Measurements from ENCODE around the gene DCANP1. TPM values are rescaled to one million over a fixed set of nuclear protein-coding genes. Genes with fewer than 3 reads are reported as not detected.
A peak's percentile ranks its signal among the peaks of the same experiment; 100 is the strongest.
"Not testable (repeated sequence)": the region's sequence is repeated elsewhere in the genome, so short reads cannot be mapped to it uniquely, and the experiment has no call there.

The DCANP1 gene, protein sequence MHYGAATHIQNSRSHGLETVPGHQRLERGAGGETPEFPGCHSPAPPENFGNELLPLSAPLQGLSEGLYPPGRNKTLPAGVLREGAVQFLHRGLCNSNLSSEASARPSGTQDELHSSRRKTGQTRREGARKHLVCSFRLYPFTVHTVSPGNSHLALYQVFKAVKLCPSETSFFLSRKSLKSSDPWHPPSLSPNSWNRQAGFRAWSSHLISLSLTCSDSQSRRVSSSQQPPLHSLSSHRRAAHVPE
- total RNA-seq: not detected in 2 replicates

DNA sequence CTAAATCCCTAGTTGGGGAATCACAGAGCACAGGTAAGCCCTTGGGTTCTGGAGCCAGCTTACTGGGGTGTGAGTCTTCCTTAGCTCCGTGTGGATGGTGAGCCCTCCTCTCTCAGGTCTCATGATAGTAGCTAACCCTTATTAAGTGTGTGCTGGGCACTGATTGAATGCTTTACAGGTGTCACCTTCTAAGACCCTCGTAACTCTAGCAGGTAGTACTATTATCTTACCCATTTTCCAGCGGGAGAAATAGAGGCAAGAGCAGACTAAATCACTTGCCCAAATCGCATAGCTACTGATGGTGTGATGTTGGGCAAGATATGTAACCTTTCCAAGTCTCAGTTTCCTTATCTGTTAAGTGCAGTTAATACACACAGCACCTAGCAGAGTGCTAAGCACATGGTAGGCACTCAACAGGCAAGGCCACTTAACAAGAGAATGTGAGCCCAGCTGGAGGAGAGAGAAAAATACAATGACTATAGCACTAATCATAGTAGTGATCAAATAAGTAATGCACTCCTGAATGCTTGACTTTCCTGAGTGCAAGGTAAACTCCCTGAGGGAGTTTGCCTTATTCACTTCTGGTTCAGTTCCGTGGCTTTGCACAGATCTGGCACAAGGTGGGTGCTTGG is at the start of gene DCANP1:
DCANP1 (minus strand) TSS at position 51 of the 632 bp plus-strand sequence. CDS start 240 bp downstream, outside the sequence.
- no peaks in the 10 kb centered on the region for H3K36me3 Mint-ChIP-seq (ENCODE audit: low read depth)
- intact Hi-C loops (cut with micrococcal nuclease): no loop called here
- H3K4me3 Mint-ChIP-seq: no peak within 1 kb of the TSS
- H3K27me3 Mint-ChIP-seq (ENCODE audit: insufficient read depth): peaks cover 2% of the 10 kb centered on the region
- H3K4me1 Mint-ChIP-seq (ENCODE audit: low read depth): no peaks in the 10 kb centered on the region
- no peak for DNase-seq (ENCODE audit: low spot score)
- H3K27ac Mint-ChIP-seq: no peak within 1 kb of the TSS
- no peaks in the 10 kb centered on the region for H3K9me3 Mint-ChIP-seq

DNA sequence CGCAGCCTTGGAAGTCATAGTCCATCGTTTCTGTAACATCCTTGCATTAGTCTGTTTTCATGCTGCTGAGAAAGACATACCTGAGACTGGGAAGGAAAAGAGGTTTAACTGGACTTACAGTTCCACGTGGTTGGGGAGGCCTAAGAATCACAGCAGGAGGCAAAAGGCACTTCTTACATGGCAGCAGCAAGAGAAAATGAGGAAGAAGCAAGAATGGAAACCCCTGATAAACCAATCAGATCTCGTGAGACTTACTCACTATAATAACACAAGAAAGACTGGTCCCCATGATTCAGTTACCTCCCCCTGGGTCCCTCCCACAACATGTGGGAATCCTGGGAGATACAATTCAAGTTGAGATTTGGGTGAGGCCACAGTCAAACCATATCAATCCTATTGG is 48.4 kb upstream of the DCANP1 start:
- H3K36me3 Mint-ChIP-seq (ENCODE audit: low read depth); H3K4me3 Mint-ChIP-seq; DNase-seq (ENCODE audit: low spot score); H3K27ac Mint-ChIP-seq; H3K9me3 Mint-ChIP-seq; H3K4me1 Mint-ChIP-seq (ENCODE audit: low read depth); intact Hi-C loops (cut with micrococcal nuclease): not testable (repeated sequence)
- peaks cover 42% of the 10 kb centered on the region for H3K27me3 Mint-ChIP-seq (ENCODE audit: insufficient read depth)

DNA sequence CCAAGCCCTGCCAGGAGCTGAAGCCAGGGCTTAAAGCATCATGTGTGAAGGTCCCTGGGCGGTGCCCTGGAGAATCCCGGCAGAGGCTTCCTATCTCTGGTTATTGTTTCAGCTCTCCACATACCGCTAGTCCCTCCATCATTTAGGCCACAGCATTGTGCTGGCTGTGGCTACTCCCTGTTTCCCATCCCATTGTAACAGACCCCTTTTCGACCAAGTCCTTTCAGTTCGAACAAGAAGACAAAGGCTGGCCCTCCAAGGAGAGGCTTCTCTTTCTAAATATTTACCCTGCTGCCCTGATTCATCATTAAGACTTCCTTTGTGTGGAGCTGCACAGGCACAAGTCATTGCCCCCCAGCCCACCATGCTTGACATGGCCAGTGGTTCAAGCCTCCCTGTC is 47.0 kb upstream of the DCANP1 start:
- H3K9me3 Mint-ChIP-seq: no peaks in the 10 kb centered on the region
- no peaks in the 10 kb centered on the region for H3K36me3 Mint-ChIP-seq (ENCODE audit: low read depth)
- H3K4me3 Mint-ChIP-seq: no peak overlapping the region
- no peak overlapping the region for H3K27ac Mint-ChIP-seq
- intact Hi-C loops (cut with micrococcal nuclease): no loop called here
- peaks cover 4% of the 10 kb centered on the region for H3K4me1 Mint-ChIP-seq (ENCODE audit: low read depth)
- no peak for DNase-seq (ENCODE audit: low spot score)
- peaks cover 48% of the 10 kb centered on the region for H3K27me3 Mint-ChIP-seq (ENCODE audit: insufficient read depth)

DNA sequence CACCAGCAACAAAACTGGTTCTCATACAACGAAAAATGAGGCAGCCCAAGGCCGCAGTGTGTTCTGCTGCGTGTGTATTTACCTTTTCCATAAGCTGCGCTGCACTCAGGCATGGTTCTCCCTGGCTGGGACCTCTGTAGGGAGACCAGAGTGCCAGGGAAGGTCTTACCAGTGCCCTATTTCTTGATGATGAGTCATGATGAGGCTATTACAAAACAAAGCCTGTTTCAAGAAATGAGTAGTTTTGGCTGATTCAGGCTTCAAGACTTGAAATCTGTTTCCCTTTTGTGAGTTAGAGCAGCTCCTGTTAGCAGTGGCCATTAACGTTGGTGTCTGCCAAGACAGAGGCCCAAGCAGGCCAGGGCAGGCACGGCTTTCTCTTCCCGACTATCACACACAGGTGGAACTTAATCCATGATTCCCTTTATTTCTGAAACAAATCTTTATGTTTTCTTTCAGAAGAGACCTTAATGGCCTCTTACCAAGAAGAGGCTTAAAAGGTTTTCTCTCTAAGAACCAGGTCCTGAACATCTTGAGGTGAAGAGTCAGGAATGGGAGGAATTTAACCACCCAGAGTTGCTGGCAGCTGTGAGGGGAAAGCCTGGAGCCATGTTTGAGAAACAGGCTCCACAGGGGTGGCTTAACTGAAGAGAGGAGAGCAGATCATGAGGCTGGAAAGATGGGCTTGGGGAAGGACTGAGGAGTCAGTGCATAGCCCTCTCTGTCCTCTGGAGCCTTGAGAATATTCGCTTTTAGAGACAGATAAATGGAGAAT is 46.4 kb upstream of the DCANP1 start:
- Mint-ChIP-seq H3K36me3 (ENCODE audit: low read depth) (no peaks in the 10 kb centered on the region), H3K27me3 (ENCODE audit: insufficient read depth) (peaks cover 54% of the 10 kb centered on the region), H3K4me1 (ENCODE audit: low read depth) (peaks cover 4% of the 10 kb centered on the region), H3K9me3 (no peaks in the 10 kb centered on the region), H3K27ac (no peak overlapping the region), H3K4me3 (no peak overlapping the region)
- DNase-seq (ENCODE audit: low spot score): no peak
- intact Hi-C loops (cut with micrococcal nuclease): no loop called here

DNA sequence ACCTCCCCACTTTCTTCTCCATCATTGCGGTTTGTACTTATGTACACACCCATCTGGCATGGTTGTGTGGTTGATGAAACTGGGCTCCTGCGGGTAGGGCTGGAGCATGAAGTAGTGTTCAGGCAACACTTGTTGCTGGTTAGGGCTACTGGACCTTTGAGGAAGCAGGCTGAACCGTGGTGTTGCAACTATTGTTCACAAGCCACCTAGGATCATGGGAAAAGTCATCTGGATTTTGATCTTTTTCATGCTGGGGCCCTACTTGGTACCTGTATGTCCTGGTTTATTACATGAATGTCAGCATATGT is 45.1 kb upstream of the DCANP1 start:
- Mint-ChIP-seq H3K4me3 (no peak overlapping the region), H3K27ac (no peak overlapping the region), H3K36me3 (ENCODE audit: low read depth) (no peaks in the 10 kb centered on the region), H3K4me1 (ENCODE audit: low read depth) (peaks cover 4% of the 10 kb centered on the region), H3K27me3 (ENCODE audit: insufficient read depth) (peaks cover 66% of the 10 kb centered on the region), H3K9me3 (no peaks in the 10 kb centered on the region)
- intact Hi-C loops (cut with micrococcal nuclease): no loop called here
- DNase-seq (ENCODE audit: low spot score): no peak

DNA sequence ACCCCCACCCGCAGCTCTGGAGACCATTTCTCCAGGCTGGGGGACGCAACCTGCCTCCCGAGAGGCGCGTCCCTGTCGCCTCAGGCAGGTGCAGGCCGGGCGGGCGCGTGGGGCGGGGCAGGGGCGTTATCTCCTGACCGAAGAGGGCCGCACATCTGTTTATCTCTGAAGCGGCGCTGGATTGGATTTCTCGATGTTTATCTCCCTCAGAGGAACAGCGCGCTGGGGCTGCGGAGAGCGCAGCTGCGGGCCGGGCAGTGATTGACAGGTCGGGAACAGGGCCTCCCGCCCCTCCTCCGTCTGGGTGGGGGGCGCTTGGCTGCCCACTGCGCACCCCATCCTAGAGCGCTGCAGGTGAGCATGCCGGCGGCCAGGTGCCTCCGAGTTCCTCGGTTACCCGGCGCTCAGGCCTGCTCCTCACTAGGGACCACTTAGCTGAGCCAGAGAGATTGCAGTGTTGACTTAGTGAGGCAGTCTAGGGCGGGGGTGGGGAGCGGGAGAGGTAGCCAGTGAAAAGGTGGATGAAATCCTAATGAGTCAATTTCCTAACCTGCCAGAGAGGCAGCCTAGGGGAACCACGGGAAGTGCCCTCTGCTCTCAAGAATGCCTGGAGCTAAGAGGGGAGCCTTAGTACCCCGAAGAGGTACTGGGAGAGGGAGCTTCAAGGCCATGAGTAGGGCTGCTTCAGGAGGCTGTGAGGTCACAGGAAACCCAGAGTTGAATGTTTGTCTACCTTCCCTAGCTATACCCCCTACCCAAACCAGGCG is 44.6 kb upstream of the DCANP1 start:
- DNase-seq (ENCODE audit: low spot score): no peak
- no peak overlapping the region for H3K27ac Mint-ChIP-seq
- H3K36me3 Mint-ChIP-seq (ENCODE audit: low read depth): no peaks in the 10 kb centered on the region
- no peak overlapping the region for H3K4me3 Mint-ChIP-seq
- peaks cover 4% of the 10 kb centered on the region for H3K4me1 Mint-ChIP-seq (ENCODE audit: low read depth)
- intact Hi-C loops (cut with micrococcal nuclease): loop anchor here (2.0 kb wide), 2 partner anchors 43 to 53 kb away; partner anchors contain the start of gene NEUROG1
- no peaks in the 10 kb centered on the region for H3K9me3 Mint-ChIP-seq
- H3K27me3 Mint-ChIP-seq (ENCODE audit: insufficient read depth): peaks cover 68% of the 10 kb centered on the region

DNA sequence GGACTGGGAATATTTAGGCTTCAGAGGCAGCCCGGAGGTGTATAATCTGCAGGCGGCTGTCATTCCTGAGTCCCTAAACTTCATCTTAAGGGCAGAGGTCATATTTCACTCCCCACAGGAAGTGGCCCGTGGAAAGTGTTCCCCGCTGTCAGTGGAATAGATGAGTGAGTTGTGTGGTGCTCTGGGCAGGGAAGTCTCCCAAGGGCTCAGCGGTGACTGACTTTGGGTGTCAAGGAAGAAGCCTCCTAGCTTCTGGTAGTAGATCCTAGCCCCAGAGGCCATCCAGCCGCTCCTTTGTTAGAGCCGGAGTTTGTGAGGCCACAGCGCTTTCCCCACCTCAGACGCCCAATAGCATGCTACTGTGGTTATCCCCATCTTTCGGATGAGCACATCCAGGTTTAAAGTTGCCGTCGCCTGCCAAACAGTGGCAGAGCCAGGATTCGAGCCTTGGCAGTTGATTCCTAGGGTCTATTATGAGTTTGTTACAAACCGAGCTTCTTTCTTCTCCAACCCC is 43.9 kb upstream of the DCANP1 start:
- intact Hi-C loops (cut with micrococcal nuclease): loop anchor here (2.0 kb wide), 2 partner anchors 44 to 54 kb away; partner anchors contain the start of gene NEUROG1
- peaks cover 4% of the 10 kb centered on the region for H3K4me1 Mint-ChIP-seq (ENCODE audit: low read depth)
- H3K27me3 Mint-ChIP-seq (ENCODE audit: insufficient read depth): peaks cover 73% of the 10 kb centered on the region
- H3K36me3 Mint-ChIP-seq (ENCODE audit: low read depth): no peaks in the 10 kb centered on the region
- no peak for DNase-seq (ENCODE audit: low spot score)
- no peaks in the 10 kb centered on the region for H3K9me3 Mint-ChIP-seq
- H3K27ac Mint-ChIP-seq: no peak overlapping the region
- H3K4me3 Mint-ChIP-seq: no peak overlapping the region

DNA sequence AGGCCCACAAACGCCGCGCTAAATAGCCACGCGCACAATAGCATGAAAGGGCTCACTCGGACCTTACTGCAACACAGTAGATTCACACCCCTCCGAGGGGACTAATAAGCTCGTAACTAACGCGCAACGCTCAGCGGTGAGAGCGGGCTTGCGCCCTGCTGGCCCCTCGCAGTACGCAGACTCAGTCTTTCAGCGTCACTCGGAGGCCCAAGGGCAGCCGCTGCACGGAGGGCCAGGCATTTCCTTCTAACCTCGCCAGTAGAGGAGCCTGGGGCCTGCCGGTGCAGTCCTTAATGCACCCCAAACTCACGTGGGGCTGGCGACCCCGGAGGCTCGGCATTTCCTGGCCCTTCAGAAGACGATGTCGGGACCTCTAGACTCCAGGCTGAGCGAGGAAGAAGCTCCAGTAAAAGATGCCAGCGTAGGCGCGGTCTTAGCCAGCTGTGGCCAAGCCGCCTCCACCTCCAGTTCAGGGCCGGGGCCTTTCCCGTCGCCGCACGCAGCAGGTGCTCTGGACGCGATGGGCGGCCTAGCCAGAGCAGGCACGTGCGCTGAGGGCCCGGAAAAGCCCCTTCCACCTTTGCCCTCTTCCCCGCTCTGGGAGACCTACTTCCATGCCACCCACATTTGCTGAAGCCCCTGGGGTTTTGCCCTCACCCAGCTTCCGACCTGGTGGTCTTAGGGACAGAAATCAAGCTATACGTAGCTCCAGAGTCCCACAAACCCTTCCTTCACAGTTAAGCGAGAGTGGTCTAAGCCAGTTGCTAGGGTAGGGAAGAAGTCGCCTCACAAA is 43.3 kb upstream of the DCANP1 start:
- peaks cover 4% of the 10 kb centered on the region for H3K4me1 Mint-ChIP-seq (ENCODE audit: low read depth)
- DNase-seq (ENCODE audit: low spot score): no peak
- intact Hi-C loops (cut with micrococcal nuclease): loop anchor here (2.0 kb wide), 2 partner anchors 44 to 54 kb away; partner anchors contain the start of gene NEUROG1
- H3K4me3 Mint-ChIP-seq: no peak overlapping the region
- H3K36me3 Mint-ChIP-seq (ENCODE audit: low read depth): no peaks in the 10 kb centered on the region
- no peaks in the 10 kb centered on the region for H3K9me3 Mint-ChIP-seq
- H3K27ac Mint-ChIP-seq: no peak overlapping the region
- peaks cover 78% of the 10 kb centered on the region for H3K27me3 Mint-ChIP-seq (ENCODE audit: insufficient read depth)

DNA sequence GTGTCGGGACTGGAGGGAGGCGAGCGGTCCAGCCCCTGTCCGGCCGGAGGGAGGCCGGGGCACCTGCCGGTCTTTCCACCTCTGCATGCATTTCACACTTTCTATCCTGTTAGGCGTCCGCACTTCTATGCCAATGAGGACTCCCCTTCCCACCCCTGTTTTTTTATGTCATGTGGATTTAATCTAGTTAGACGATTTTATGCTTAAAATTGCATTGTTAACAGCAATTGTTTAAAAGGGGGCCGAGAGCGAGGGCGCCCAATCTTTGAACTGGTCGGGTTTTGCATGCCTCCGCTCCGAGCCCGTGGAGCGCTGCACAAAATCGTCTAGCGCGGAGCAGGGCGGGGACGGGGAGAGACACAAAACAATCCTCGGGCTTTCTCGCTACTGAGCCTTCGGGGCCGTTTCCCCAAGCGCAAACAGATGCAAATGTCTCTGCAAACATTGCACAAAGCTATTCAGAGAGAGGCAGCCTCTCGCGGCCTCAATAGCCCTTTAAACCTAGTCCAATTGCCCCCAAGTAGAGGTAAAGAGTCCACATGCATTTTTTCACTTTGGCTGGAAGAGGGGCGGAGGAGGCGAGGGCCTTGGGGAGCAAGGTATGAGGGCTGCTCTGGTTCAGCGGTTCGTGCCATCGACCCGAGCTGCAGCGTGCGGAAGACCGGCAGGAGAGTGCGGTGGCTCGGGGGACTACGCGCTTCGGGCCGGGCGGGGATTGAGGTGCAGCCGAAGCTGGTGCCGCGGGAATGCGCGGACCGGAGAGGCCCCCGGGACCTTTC is 42.5 kb upstream of the DCANP1 start:
- no peak overlapping the region for H3K4me3 Mint-ChIP-seq
- no peak for DNase-seq (ENCODE audit: low spot score)
- H3K36me3 Mint-ChIP-seq (ENCODE audit: low read depth): no peaks in the 10 kb centered on the region
- H3K27me3 Mint-ChIP-seq (ENCODE audit: insufficient read depth): peaks cover 82% of the 10 kb centered on the region
- peak overlapping the region; percentile 70 for H3K27ac Mint-ChIP-seq
- intact Hi-C loops (cut with micrococcal nuclease): loop anchor here (2.0 to 5.0 kb wide), 3 partner anchors 45 to 457 kb away; partner anchors contain the start of genes NEUROG1 and PITX1
- H3K4me1 Mint-ChIP-seq (ENCODE audit: low read depth): peaks cover 4% of the 10 kb centered on the region
- H3K9me3 Mint-ChIP-seq: no peaks in the 10 kb centered on the region

DNA sequence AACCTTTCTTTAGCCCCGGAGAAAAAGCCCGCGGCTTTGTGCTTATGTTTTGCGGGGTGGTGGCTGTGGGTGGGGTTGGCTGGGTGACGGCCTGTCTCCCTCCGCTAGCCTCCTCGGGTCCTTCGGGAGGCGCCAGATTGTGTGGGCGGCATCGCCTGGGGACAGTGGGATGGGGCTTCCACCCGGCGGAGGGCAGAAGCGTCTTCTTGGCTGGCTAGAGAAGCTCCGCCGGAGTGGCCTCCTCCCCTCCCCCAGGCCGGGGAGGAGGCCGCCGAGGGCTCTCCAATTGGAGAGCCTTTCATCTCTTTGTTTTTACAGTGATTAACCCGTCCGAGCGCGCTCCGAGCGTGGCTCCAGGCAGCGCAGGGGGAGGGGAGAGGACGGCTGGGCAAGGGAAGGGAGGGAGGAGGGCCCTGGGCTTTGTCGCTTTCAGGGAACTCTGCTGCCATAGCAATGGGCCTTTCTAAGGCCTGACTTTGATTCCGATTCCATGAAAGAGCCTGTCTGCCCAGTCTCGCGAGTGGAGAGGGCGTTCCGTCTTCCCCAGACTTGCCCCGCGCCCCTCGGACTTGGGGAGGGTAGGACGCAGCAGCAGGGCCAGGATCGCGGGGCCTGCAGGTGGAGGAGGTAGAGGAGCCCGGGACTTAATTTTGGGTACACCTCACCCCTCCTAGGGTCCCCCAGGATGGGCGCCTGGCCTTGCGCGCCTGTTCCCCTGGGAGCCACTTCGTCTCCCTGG is 41.7 kb upstream of the DCANP1 start:
- no peak overlapping the region for H3K4me3 Mint-ChIP-seq
- intact Hi-C loops (cut with micrococcal nuclease): loop anchor here (5.0 kb wide), 1 partner anchor 457 kb away; the partner anchor contains the start of gene PITX1
- H3K27me3 Mint-ChIP-seq (ENCODE audit: insufficient read depth): peaks cover 76% of the 10 kb centered on the region
- no peaks in the 10 kb centered on the region for H3K9me3 Mint-ChIP-seq
- no peak overlapping the region for H3K27ac Mint-ChIP-seq
- no peak for DNase-seq (ENCODE audit: low spot score)
- H3K4me1 Mint-ChIP-seq (ENCODE audit: low read depth): peaks cover 4% of the 10 kb centered on the region
- H3K36me3 Mint-ChIP-seq (ENCODE audit: low read depth): no peaks in the 10 kb centered on the region

All from activated T-helper 1 cell treated with anti-CD3 and anti-CD28 coated beads, Interleukin-12 subunit alpha, Interleukin-12 subunit beta, Interleukin-2, Interleukin-4 antibody, amounts not matched to agents 30 ng/mL and 10 ng/mL and 1 ng/mL, durations not matched to agents 14 hours and 24 hours and 36 hours (primary cell).